Measurements from ENCODE around the gene RERG. TPM values are rescaled to one million over a fixed set of nuclear protein-coding genes. Genes with fewer than 3 reads are reported as not detected.

RERG gene
- total RNA-seq, 2 experiments from 2014 or later: not detected

- no peaks in the 10 kb centered on the region for H3K79me2 ChIP-seq (ENCODE audit: insufficient read depth, low read depth, low read length)
- no TSS peak for BruUV-seq (replicated peaks)
- no peak for DNase-seq (ENCODE audit: low spot score)
- no peak overlapping the region for H3K27ac ChIP-seq (ENCODE audit: low read depth, low read length, poor library complexity, severe bottlenecking)
- H4K20me1 ChIP-seq (ENCODE audit: insufficient read depth, low read length): no peaks in the 10 kb centered on the region
- no peaks in the 10 kb centered on the region for H3K9me3 ChIP-seq (ENCODE audit: low read length)
- no peak for TF ChIP-seq EZH2phosphoT487 (IDR thresholded peaks at IDR 0.05; ENCODE audit: borderline replicate concordance, low read depth, low read length)
- TF ChIP-seq, protein P1, sequence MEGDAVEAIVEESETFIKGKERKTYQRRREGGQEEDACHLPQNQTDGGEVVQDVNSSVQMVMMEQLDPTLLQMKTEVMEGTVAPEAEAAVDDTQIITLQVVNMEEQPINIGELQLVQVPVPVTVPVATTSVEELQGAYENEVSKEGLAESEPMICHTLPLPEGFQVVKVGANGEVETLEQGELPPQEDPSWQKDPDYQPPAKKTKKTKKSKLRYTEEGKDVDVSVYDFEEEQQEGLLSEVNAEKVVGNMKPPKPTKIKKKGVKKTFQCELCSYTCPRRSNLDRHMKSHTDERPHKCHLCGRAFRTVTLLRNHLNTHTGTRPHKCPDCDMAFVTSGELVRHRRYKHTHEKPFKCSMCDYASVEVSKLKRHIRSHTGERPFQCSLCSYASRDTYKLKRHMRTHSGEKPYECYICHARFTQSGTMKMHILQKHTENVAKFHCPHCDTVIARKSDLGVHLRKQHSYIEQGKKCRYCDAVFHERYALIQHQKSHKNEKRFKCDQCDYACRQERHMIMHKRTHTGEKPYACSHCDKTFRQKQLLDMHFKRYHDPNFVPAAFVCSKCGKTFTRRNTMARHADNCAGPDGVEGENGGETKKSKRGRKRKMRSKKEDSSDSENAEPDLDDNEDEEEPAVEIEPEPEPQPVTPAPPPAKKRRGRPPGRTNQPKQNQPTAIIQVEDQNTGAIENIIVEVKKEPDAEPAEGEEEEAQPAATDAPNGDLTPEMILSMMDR (conservative IDR thresholded peaks at IDR 0.05; ENCODE audit: low read length): no peak
- H3K4me2 ChIP-seq (ENCODE audit: low read length): no peak overlapping the region
- H3K4me1 ChIP-seq (ENCODE audit: insufficient read depth, low read length, poor library complexity, severe bottlenecking): no peaks in the 10 kb centered on the region
- intact Hi-C loops (cut with micrococcal nuclease; ENCODE audit: unreplicated experiment): no loop called here
- ChIA-PET POLR2A (interaction anchor here (1.0 kb wide), 1 partner anchor 283 kb away, joined by 3 read pairs; no protein-coding TSS in a partner anchor), CTCF (ENCODE audit: unreplicated experiment) (no interaction called here)
- H2AFZ ChIP-seq (ENCODE audit: low read length): no peak overlapping the region
- H3K4me3 ChIP-seq (ENCODE audit: low read depth, low read length, poor library complexity, severe bottlenecking): no peak overlapping the region
- H3K36me3 ChIP-seq (ENCODE audit: insufficient read depth, low read length): no peaks in the 10 kb centered on the region
- H3K9me2 ChIP-seq (ENCODE audit: insufficient read depth, low read length): no peaks in the 10 kb centered on the region
These were observed 10.3 kb upstream of the RERG start for GRCh38 chr12:15231493-15231892.

DNA sequence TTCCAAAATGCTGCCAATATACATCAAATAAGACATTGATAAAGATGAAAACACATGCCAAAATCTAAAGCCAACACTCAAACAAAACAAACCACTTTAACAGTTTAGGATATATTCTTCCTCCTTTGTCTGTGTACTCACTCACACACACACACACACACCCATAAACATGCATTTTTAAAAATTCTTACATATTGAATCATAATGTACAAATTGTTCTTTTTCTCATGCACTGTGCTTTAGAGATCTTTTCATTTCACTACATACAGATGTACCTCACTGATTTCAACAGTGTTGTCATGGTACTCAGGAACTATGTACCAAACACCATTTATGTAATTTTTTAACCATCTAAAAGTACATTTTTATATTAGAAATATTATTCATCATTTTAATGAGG lies 9.5 kb upstream of the RERG start:
- H3K36me3 ChIP-seq (ENCODE audit: insufficient read depth, low read length): no peaks in the 10 kb centered on the region
- no TSS peak for BruUV-seq (replicated peaks)

DNA sequence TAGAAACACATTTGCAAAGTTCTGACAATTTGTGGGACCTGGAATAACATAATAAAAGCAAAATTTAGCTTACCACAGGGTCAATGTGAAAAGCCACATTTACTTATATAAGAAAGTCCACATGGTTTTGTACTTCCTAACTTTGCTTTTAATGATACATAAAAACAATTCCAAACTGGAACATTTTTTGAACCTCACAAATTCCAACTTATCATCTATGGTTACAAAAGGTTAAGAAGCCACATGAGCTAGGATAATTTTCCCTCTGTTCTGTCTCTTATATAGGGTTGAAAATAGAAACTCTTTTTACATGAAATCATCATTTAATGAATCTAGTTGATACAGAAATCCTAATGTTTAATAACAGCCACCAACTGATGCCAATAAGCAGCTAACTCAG lies 8.9 kb upstream of the RERG start:
- BruUV-seq (replicated peaks): no TSS peak
- H3K27ac ChIP-seq (ENCODE audit: low read depth, low read length, poor library complexity, severe bottlenecking): no peak overlapping the region
- no peak overlapping the region for H3K4me2 ChIP-seq (ENCODE audit: low read length)
- no peaks in the 10 kb centered on the region for H3K36me3 ChIP-seq (ENCODE audit: insufficient read depth, low read length)
- TF ChIP-seq EZH2phosphoT487 (IDR thresholded peaks at IDR 0.05; ENCODE audit: borderline replicate concordance, low read depth, low read length): no peak
- TF ChIP-seq, protein P1 (conservative IDR thresholded peaks at IDR 0.05; ENCODE audit: low read length): no peak
- ChIA-PET CTCF (ENCODE audit: unreplicated experiment) (interaction anchor here (0.9 kb wide), 1 partner anchor 8 kb away, joined by 3 read pairs; no protein-coding TSS in a partner anchor), POLR2A (interaction anchor here (0.9 to 1.4 kb wide), 2 partner anchors 10 to 28 kb away, joined by 3 to 5 read pairs; no protein-coding TSS in a partner anchor)
- no peak for DNase-seq (ENCODE audit: low spot score)
- no peaks in the 10 kb centered on the region for H3K4me1 ChIP-seq (ENCODE audit: insufficient read depth, low read length, poor library complexity, severe bottlenecking)
- H2AFZ ChIP-seq (ENCODE audit: low read length): no peak overlapping the region
- no peaks in the 10 kb centered on the region for H4K20me1 ChIP-seq (ENCODE audit: insufficient read depth, low read length)
- H3K4me3 ChIP-seq (ENCODE audit: low read depth, low read length, poor library complexity, severe bottlenecking): no peak overlapping the region
- intact Hi-C loops (cut with micrococcal nuclease; ENCODE audit: unreplicated experiment): no loop called here
- H3K79me2 ChIP-seq (ENCODE audit: insufficient read depth, low read depth, low read length): no peaks in the 10 kb centered on the region
- no peaks in the 10 kb centered on the region for H3K9me2 ChIP-seq (ENCODE audit: insufficient read depth, low read length)
- H3K9me3 ChIP-seq (ENCODE audit: low read length): no peaks in the 10 kb centered on the region

More for the DNA sequence above, 9.5 kb upstream of the RERG start:
- Histone ChIP-seq H3K4me1 (ENCODE audit: insufficient read depth, low read length, poor library complexity, severe bottlenecking) (no peaks in the 10 kb centered on the region), H3K9me2 (ENCODE audit: insufficient read depth, low read length) (no peaks in the 10 kb centered on the region), H2AFZ (ENCODE audit: low read length) (no peak overlapping the region), H3K27ac (ENCODE audit: low read depth, low read length, poor library complexity, severe bottlenecking) (no peak overlapping the region), H3K4me3 (ENCODE audit: low read depth, low read length, poor library complexity, severe bottlenecking) (no peak overlapping the region), H4K20me1 (ENCODE audit: insufficient read depth, low read length) (no peaks in the 10 kb centered on the region), H3K4me2 (ENCODE audit: low read length) (no peak overlapping the region), H3K79me2 (ENCODE audit: insufficient read depth, low read depth, low read length) (no peaks in the 10 kb centered on the region), H3K9me3 (ENCODE audit: low read length) (no peaks in the 10 kb centered on the region)
- ChIA-PET POLR2A (interaction anchor here (0.9 to 1.4 kb wide), 2 partner anchors 10 to 29 kb away, joined by 3 to 5 read pairs; no protein-coding TSS in a partner anchor), CTCF (ENCODE audit: unreplicated experiment) (interaction anchor here (0.9 kb wide), 1 partner anchor 8 kb away, joined by 3 read pairs; no protein-coding TSS in a partner anchor)
- no peak for TF ChIP-seq EZH2phosphoT487 (IDR thresholded peaks at IDR 0.05; ENCODE audit: borderline replicate concordance, low read depth, low read length)
- TF ChIP-seq, protein P1 (conservative IDR thresholded peaks at IDR 0.05; ENCODE audit: low read length): no peak
- intact Hi-C loops (cut with micrococcal nuclease; ENCODE audit: unreplicated experiment): no loop called here
- no peak for DNase-seq (ENCODE audit: low spot score)

Measured in OCI-LY7 (cell line).